HEK293T (cell line): ENCODE data around the gene LRP2.

ENCODE experiments used
- ARNT ChIP-seq: fragments of 450-650 bp; IDR thresholded peaks from 2 replicates; pipeline ENCODE4 v1.6.1; 2017; ENCODE audit warnings: mild to moderate bottlenecking
- BHLHE40 ChIP-seq: fragments of 450-650 bp; IDR thresholded peaks from 2 replicates; pipeline ENCODE4 v1.6.1; 2016; ENCODE audit warnings: mild to moderate bottlenecking, moderate library complexity, borderline replicate concordance
- CTBP1 ChIP-seq: fragments of 450-650 bp; IDR thresholded peaks from 2 replicates; pipeline ENCODE4 v1.6.1; 2016; ENCODE audit warnings: borderline replicate concordance
- FOXA1 ChIP-seq: fragments of 450-650 bp; IDR thresholded peaks from 2 replicates; pipeline ENCODE4 v1.6.1; 2016; ENCODE audit warnings: mild to moderate bottlenecking
- FOXM1 ChIP-seq: fragments of 450-650 bp; IDR thresholded peaks from 2 replicates; pipeline ENCODE4 v1.6.1; 2017; ENCODE audit warnings: mild to moderate bottlenecking, borderline replicate concordance
- NFRKB ChIP-seq: fragments of 450-650 bp; IDR thresholded peaks from 2 replicates; pipeline ENCODE4 v1.6.1; 2016; ENCODE audit warnings: mild to moderate bottlenecking, moderate library complexity
- PKNOX1 ChIP-seq: fragments of 450-650 bp; IDR thresholded peaks from 2 replicates; pipeline ENCODE4 v1.6.1; 2016
- TARDBP ChIP-seq: fragments of 450-650 bp; IDR thresholded peaks from 2 replicates; pipeline ENCODE4 v1.6.1; 2016
- ZNF384 ChIP-seq: fragments of 450-650 bp; IDR thresholded peaks from 2 replicates; pipeline ENCODE4 v1.6.1; 2016

GRCh38 chr2:169205176-169205575 lies 157.2 kb downstream of the LRP2 start:
- TF ChIP-seq ARNT = no peak
- no peak for TF ChIP-seq ZNF384
- no peak for TF ChIP-seq FOXA1
- TF ChIP-seq CTBP1 = no peak
- TF ChIP-seq PKNOX1 = no peak
- TF ChIP-seq TARDBP = no peak
- TF ChIP-seq NFRKB = no peak
- no peak for TF ChIP-seq BHLHE40
- no peak for TF ChIP-seq FOXM1
